GM18861 (cell line): ENCODE measurements around the gene SLC46A2.

Experiments used
- ATAC-seq: cut with Tn5 transposase; IDR thresholded peaks from one replicate; pipeline ENCODE4 v1.9.1; 2021; ENCODE audit not compliant: unreplicated experiment

SLC46A2 gene

DNA sequence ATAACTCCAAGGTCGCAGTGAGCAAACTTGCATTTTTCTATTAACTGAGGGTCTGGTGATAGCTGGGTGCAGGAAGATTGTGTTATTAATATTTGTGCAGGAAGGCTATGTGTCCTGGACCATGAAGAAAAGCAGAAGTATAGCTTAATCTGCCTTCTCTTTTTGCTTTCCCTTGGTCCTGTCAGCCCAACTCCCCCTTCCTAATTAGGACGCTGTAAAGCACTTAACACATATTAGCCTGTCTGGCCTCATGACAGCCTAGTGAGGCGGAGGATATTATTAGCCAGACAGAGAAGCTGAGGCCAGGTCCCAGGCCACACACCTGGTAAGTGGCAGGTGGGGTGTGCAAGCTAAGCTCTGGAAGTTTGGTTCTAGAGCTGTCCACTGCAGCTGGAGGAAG, 29.5 kb downstream of the SLC46A2 start:
- ATAC-seq, result no peak

DNA sequence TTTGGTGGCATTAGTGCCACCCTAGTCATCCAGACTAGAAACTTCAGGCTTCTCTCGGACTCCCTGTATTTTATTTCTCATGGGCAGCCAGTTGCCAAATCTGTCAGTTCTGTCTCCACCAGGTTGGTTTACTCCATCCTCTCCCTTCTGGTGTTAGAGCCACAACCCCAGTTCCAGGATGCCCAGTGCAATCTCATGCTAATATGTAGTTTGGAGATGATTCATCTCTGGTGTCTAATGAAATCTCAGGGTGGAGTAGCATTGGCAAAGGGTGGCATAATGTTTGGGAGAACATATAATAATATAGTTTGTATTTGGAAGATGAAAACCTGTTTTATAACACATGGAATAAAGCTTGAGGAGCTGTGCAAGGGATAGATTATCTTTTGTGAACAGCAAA, 30.2 kb downstream of the SLC46A2 start:
- ATAC-seq, result no peak

GRCh38 chr9:112858625-112859147, 32.0 kb downstream of the SLC46A2 start:
- ATAC-seq, result peak; percentile 62

- no peak for ATAC-seq
These were observed 32.7 kb downstream of the SLC46A2 start for GRCh38 chr9:112858005-112858404.

- ATAC-seq, result no peak
These were observed 33.8 kb downstream of the SLC46A2 start for GRCh38 chr9:112856843-112857242.

DNA sequence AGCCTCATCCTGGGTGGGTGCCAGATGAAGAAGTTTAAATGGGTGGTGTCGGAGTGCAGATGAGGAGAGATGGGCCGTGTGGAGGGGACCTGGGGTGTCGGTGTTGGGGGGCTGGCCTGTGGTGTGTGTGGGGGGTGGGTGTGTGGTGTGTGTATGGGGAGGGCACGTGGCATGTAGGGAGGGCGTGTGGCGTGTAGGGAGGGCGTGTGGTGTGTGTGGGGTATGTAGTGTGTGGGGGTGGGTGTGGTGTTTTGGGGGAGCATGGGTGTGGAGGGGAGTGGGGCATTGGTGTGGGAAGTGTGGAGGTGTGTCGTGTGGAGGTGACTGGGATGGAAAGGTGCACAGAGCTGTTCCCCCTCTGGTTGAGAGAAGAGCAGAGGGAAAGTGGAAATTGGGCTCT, 34.5 kb downstream of the SLC46A2 start:
- ATAC-seq, result no peak

DNA sequence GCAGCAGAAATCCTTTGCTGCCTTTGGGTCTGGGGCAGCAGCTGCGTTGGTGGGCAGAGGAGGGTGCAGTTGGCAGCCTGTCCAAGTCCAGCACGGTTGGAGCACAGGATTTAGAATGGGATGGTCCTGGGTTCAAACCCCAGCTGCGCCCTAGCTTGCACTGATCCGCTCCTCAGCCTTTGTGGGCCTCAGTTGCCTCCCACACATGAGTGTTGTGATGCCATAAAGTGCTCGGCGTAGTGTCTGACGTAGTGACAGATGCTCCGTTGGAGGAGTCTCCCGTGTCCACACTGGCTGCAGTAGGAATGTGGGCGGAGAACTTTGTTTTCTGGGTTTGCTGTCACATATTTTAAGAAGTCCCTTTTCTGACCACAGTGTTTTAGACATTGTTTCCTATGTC, 36.0 kb downstream of the SLC46A2 start:
- ATAC-seq, result no peak

- no peak for ATAC-seq
These were observed 36.6 kb downstream of the SLC46A2 start for GRCh38 chr9:112853882-112854585.

- no peak for ATAC-seq
These were observed 37.8 kb downstream of the SLC46A2 start for GRCh38 chr9:112852741-112853504.

- ATAC-seq, result no peak
These were observed 39.8 kb downstream of the SLC46A2 start for GRCh38 chr9:112850840-112851239.

GRCh38 chr9:112849363-112849922, 41.2 kb downstream of the SLC46A2 start:
- ATAC-seq, result no peak

DNA sequence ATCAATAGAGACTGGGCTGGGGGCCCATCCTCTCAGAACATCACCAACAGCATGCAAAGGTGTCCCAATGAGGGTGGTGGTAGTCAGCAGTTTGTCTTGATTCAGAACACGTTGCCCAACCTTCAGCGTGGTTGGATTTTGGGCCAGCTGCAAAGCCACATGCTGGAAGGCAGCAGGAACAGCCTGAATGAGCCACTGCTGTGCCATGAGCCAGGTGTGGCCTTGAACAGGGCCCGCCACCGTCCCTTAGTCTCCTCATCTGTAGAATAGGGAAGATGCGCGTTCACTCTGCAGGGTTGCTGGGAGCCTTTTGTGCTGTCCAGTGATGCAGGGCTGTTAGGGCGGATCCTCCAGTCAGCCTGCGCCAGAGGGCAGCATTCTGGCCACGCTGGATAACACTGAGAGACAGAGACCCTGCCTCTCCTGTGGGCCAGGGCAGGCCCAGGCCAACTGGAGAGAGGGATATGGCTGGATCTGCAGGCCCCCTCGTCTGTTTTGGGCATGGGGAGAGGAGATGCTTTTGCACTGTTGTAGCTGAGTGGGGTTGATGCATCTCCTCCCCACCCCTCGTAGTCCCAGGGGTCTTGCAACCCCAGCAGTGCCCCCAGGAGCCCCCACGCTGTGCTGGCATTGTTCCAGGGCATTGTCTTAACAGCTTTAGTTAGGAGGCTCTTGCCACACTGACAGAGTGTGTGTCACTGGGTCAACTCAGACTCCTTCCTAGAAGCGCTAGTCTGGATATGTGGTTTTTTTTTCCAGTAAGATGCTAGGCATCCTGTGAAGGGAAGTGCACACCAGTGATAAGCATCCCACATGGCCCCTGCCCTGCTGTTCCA, 42.1 kb downstream of the SLC46A2 start:
- ATAC-seq, result no peak

DNA sequence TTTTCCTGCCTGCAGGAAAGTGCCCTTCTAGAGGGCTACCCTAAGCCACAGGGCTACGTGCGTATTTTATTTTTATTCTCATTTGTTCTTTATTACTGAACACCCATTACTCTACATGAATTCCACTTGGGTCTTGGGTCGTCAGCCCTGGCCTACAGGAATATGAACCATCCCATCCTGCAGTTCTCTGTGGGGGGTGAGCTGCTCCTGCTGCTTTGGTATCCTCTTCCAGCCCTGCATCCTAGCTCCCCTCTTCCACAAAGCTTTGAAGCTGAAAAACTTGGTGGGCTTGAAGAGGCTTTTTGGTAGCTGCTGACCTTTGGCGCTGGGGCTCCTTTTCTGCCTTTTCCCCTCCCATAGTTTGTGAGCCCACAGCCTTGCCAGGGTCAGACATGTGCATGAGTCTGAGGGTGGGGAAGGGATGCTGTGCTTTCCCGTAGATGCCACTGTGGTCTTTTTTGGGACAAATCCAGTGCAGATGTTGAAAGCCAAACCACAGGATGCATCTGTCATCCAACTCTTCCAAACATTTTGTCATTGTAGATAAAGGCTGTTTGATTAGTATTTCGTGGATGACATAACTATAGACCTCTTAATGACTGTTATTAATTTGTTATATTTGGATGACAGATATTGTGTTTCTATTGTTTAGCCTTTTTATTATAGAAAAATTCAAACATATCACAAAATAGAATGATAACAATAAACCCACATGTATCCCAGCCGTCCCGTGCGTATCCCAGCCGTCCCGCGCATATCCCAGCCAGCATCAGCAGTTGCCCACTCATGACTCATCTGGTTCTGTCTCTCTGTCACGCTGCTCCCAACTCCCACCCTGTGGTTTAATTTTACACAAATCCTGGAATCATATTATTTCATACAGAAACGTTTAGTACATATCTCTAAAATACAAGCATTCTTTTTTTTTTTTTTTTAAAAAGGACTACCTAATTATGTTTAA, 43.9 kb downstream of the SLC46A2 start:
- no peak for ATAC-seq

- ATAC-seq, result peak; percentile 87
These were observed 45.7 kb downstream of the SLC46A2 start for GRCh38 chr9:112844771-112845542.

DNA sequence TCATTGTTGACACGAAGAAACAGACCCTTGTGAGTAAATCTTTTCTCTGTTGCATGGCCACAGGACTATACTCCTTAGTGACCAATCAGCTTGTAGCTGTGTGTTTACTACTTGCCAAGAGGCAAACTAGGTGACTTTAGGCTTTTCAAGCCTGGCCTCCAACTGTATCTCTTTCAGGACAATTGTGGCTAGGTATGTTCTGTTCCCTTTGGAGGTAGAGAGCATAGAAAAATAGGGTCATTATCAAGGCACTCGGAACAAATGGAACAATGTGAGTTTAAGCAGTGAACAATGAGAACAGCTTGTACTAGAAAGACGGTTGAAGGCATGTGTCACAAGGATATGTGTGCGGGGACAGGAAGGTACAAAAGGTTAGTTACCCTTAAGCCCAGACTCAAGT, 48.1 kb downstream of the SLC46A2 start:
- no peak for ATAC-seq

- ATAC-seq, result no peak
These were observed 49.4 kb downstream of the SLC46A2 start for GRCh38 chr9:112841261-112841660.

DNA sequence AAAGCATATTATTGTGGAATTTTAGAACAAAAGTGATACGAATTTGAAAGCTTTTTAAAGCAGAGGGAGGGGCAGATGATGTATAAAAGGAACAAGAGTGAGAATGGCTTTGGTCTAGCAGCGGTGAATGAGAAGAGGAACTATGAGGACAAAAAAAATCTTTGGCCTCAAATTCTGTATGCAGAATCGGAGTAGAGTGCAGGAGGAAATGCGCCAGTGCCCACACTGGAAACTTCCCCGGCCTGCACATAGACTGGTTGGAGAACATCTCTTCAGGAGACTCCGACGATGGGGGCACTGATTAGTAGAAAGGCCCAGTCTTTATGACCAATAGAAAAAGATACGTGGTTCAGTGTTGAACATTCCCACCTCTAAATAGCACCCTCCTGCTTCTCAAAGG, 51.3 kb downstream of the SLC46A2 start:
- ATAC-seq, result no peak

GRCh38 chr9:112838342-112838741, 52.3 kb downstream of the SLC46A2 start:
- ATAC-seq, result no peak

GRCh38 chr9:112836394-112836793, 54.3 kb downstream of the SLC46A2 start:
- no peak for ATAC-seq
